Thoracic aorta (tissue), 2 donors: ENCODE data around the gene ITSN2. TPM values are rescaled to one million over a fixed set of nuclear protein-coding genes. Genes with fewer than 3 reads are reported as not detected.

ENCODE experiments used
- ATAC-seq: fragments of 150-250 bp; one replicate; pipeline ENCODE4 v1.8.0; 2017; ENCODE audit warnings: low read depth; ENCODE audit not compliant: insufficient number of reproducible peaks, low FRiP score
- DNase-seq: peaks from one replicate; pipeline ENCODE4 v3.0.0-alpha.2; 2020; ENCODE audit warnings: low spot score
- H3K27ac ChIP-seq, 2 donors: fragments of 200-600 bp; sonication (generic); 1 replicate in 1 of 2; 2 replicates in 1 of 2; pipeline ENCODE4 v1.5.1; 2016; ENCODE audit warnings: mild to moderate bottlenecking in 2 of 2, moderate library complexity in 2 of 2
- H3K27me3 ChIP-seq: fragments of 200-600 bp; sonication (generic); replicated peaks from 2 replicates; pipeline ENCODE4 v1.6.0; 2016; ENCODE audit warnings: mild to moderate bottlenecking; ENCODE audit not compliant: insufficient read depth
- H3K36me3 ChIP-seq: fragments of 200-600 bp; sonication (generic); one replicate; pipeline ENCODE4 v1.5.1; 2016
- H3K4me1 ChIP-seq, 2 donors: fragments of 200-600 bp; sonication (generic); 1 replicate in 1 of 2; 2 replicates in 1 of 2; pipeline versions ENCODE4 v1.5.1 to v1.6.0; 2016; ENCODE audit warnings: low read depth in 2 of 2, mild to moderate bottlenecking in 1 of 2; ENCODE audit not compliant: control insufficient read depth in 1 of 2
- H3K4me3 ChIP-seq: fragments of 200-600 bp; sonication (generic); 2 replicates; pipeline ENCODE4 v1.5.1; 2016; ENCODE audit warnings: mild to moderate bottlenecking
- H3K9me3 ChIP-seq: fragments of 200-600 bp; sonication (generic); 2 replicates; pipeline ENCODE4 v1.5.1; 2016
- CTCF ChIP-seq: fragments of 200-600 bp; sonication (generic); IDR thresholded peaks from one replicate; pipeline ENCODE4 v1.5.1; 2019; ENCODE audit warnings: antibody characterized with exemption
- total RNA-seq, 2 donors: library from RNA; depleted of rRNA; stranded (reverse); fragments of >200 nt; gene quantifications; one replicate each; pipeline versions ENCODE4 v1.1.0 to v1.2.3, GENCODE V29; 2016

Gene ITSN2
- total RNA-seq, 2 donors from 2014 or later = 64.0 to 121 TPM

DNA sequence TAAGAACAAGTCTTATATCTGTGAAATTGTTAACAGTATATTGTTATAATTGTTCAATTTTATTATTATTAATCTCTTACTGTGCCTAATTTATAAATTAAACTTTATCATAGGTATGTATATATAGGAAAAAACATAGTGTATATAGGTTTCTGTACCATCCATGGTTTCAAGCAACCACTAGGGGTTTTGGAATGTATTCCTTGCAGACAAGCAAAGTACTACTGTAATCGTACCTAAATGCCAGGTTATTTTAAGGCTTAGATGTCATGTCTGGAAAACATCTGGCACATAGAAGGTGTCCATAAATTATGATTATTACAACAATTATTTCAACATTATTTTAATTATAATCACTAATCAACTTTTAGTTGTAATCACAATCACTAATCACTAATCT lies 8.4 kb downstream of the ITSN2 start:
- H3K4me3 ChIP-seq = no peak overlapping the region
- H3K27me3 ChIP-seq = no peaks in the 10 kb centered on the region
- H3K4me1 ChIP-seq = peaks cover 29 to 66% of the 10 kb centered on the region in 2 donors
- ATAC-seq (no peak), DNase-seq (no peak)
- no peak for TF ChIP-seq CTCF
- H3K27ac ChIP-seq = no peak overlapping the region
- H3K9me3 ChIP-seq = no peaks in the 10 kb centered on the region
- H3K36me3 ChIP-seq = no peaks in the 10 kb centered on the region

GRCh38 chr2:24351627-24351938 lies 8.8 kb downstream of the ITSN2 start:
- ATAC-seq (no peak), DNase-seq (no peak)
- Histone ChIP-seq H3K9me3 (no peaks in the 10 kb centered on the region), H3K27me3 (no peaks in the 10 kb centered on the region), H3K4me1 (peaks cover 29 to 66% of the 10 kb centered on the region in 2 donors), H3K27ac (no peak overlapping the region), H3K36me3 (no peaks in the 10 kb centered on the region), H3K4me3 (no peak overlapping the region)
- no peak for TF ChIP-seq CTCF

- no peak for DNase-seq
- no peak overlapping the region for H3K27ac ChIP-seq
- H3K4me3 ChIP-seq = no peak overlapping the region
- no peak for ATAC-seq
- no peak for TF ChIP-seq CTCF
- peaks cover 29 to 66% of the 10 kb centered on the region in 2 donors for H3K4me1 ChIP-seq
- no peaks in the 10 kb centered on the region for H3K36me3 ChIP-seq
- H3K9me3 ChIP-seq = no peaks in the 10 kb centered on the region
- no peaks in the 10 kb centered on the region for H3K27me3 ChIP-seq
Measured at GRCh38 chr2:24350826-24351626, 9.3 kb downstream of the ITSN2 start.

GRCh38 chr2:24349097-24349496 lies 11.2 kb downstream of the ITSN2 start:
- TF ChIP-seq CTCF = no peak
- no peak for ATAC-seq
- Histone ChIP-seq H3K27me3 (no peaks in the 10 kb centered on the region), H3K9me3 (no peaks in the 10 kb centered on the region), H3K36me3 (no peaks in the 10 kb centered on the region), H3K27ac (no peak overlapping the region), H3K4me3 (no peak overlapping the region), H3K4me1 (peaks cover 22 to 56% of the 10 kb centered on the region in 2 donors)
- DNase-seq = no peak

DNA sequence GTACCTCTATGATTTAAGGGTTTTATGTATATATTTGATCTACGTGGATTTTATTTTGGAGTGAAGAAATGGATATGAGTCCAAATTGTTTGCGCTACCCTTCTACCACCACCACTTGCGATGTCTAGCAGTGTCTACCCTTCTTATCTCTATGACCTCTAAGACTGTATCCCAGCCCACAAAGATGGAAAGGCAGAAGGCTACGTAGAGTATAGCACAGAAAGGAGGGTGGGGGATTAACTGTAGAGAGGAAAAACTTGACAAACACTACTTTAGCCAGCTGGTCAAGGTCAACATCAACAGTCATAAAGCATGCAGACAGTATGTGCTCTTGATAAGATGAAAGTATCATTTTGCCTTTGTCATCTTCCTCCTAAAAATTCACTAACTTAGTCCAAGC lies 14.4 kb downstream of the ITSN2 start:
- DNase-seq (no peak), ATAC-seq (no peak)
- no peak for TF ChIP-seq CTCF

More for the DNA sequence above, 14.4 kb downstream of the ITSN2 start:
- H3K27ac ChIP-seq = no peak overlapping the region
- H3K9me3 ChIP-seq = no peaks in the 10 kb centered on the region
- H3K4me1 ChIP-seq = peaks cover 21 to 44% of the 10 kb centered on the region in 2 donors
- no peak overlapping the region for H3K4me3 ChIP-seq
- no peaks in the 10 kb centered on the region for H3K27me3 ChIP-seq
- H3K36me3 ChIP-seq = no peaks in the 10 kb centered on the region
